Transverse colon (tissue), 4 donors: Measurements from ENCODE around the gene GPR39. TPM values are rescaled to one million over a fixed set of nuclear protein-coding genes. Genes with fewer than 3 reads are reported as not detected.

Source experiments
- DNase-seq: peaks from one replicate; pipeline ENCODE4 v3.0.0-alpha.2; 2019
- H3K27ac ChIP-seq, 4 donors: fragments of 200-600 bp; sonication (generic); 2 replicates each; pipeline ENCODE4 v1.5.1; 2016 to 2018; ENCODE audit warnings: inconsistent platforms in 4 of 4
- H3K27me3 ChIP-seq: fragments of 200-600 bp; sonication (generic); 2 replicates; pipeline ENCODE4 v1.5.1; 2017; ENCODE audit warnings: inconsistent platforms
- H3K36me3 ChIP-seq, 4 donors: fragments of 200-600 bp; sonication (generic); 2 replicates each; pipeline ENCODE4 v1.5.1; 2017 to 2019; ENCODE audit warnings: inconsistent platforms in 4 of 4
- H3K4me1 ChIP-seq, 4 donors: fragments of 200-600 bp; sonication (generic); 2 replicates each; pipeline ENCODE4 v1.5.1; 2017 to 2020; ENCODE audit warnings: inconsistent platforms in 4 of 4
- H3K4me3 ChIP-seq, 4 donors: fragments of 200-600 bp; sonication (generic); 1 replicate in 1 of 4; 2 replicates in 3 of 4; pipeline versions ENCODE4 v1.5.1 to v1.6.1; 2017 to 2019; ENCODE audit warnings: inconsistent platforms in 4 of 4
- H3K9me3 ChIP-seq, 2 donors: fragments of 200-600 bp; sonication (generic); 2 replicates each; pipeline ENCODE4 v1.5.1; 2017 to 2019; ENCODE audit warnings: inconsistent platforms in 2 of 2
- CTCF ChIP-seq, 5 experiments: fragments of 200-600 bp in 3 of 5; fragments of 450-650 bp in 2 of 5; sonication (generic) in 3 of 5; IDR thresholded peaks; 1 replicate in 2 of 5; 2 replicates in 3 of 5; pipeline ENCODE4 v1.5.1; 2016 to 2017; ENCODE audit warnings: antibody characterized with exemption in 5 of 5, inconsistent platforms in 3 of 5, mild to moderate bottlenecking in 2 of 5, moderate library complexity in 1 of 5
- EP300 ChIP-seq: sonication (generic); formaldehyde crosslinking; IDR thresholded peaks from one replicate; pipeline ENCODE4 v1.6.1; 2017; ENCODE audit warnings: antibody characterized with exemption, low read depth
- POLR2A ChIP-seq: fragments of 450-650 bp; IDR thresholded peaks from one replicate; pipeline ENCODE4 v1.6.1; 2016; ENCODE audit warnings: antibody characterized with exemption, mild to moderate bottlenecking, moderate library complexity
- POLR2AphosphoS5 ChIP-seq, 3 donors: sonication (generic); formaldehyde crosslinking; IDR thresholded peaks; one replicate each; pipeline ENCODE4 v1.6.1; 2016; ENCODE audit warnings: antibody characterized with exemption in 3 of 3
- WGBS, 2 donors: methylation state at CpG; one replicate each; pipeline ENCODE4 v1.1.5; 2018; ENCODE audit warnings: low coverage in 1 of 2; 5-methylcytosine and 5-hydroxymethylcytosine counted together
- in situ Hi-C, 4 donors: fragments of 200-750 bp; cut with MboI; loops; one replicate each; pipeline versions ENCODE4 v1.15.0 to v1.15.1; 2017; ENCODE audit warnings: low sequenced_read_pairs in 3 of 4, low pct_ligation_motif_present in 1 of 4, low pct_unique_long_range_greater_than_20kb in 1 of 4
- intact Hi-C: fragments of 100-400 bp; cut with DNase I; formaldehyde crosslinking; loops from one replicate; pipeline ENCODE4 v1.15.1; 2023; ENCODE audit warnings: low total_unique reads
- total RNA-seq, 4 donors: library from RNA; depleted of rRNA; stranded (reverse); fragments of >200 nt; gene quantifications; one replicate each; pipeline ENCODE4 v1.1.0, GENCODE V29; 2016

Gene GPR39
- total RNA-seq, 4 donors from 2014 or later: 26.3 to 85.3 (median 39.6) TPM

GRCh38 chr2:132595186-132595585 is 178.6 kb downstream of the GPR39 start:
- no peak for DNase-seq
- in situ Hi-C loops: no loop called here
- Histone ChIP-seq H3K4me3 (no peak overlapping the region), H3K27ac (no peak overlapping the region), H3K27me3 (no peaks in the 10 kb centered on the region), H3K9me3 (no peaks in the 10 kb centered on the region), H3K36me3 (no peaks in the 10 kb centered on the region), H3K4me1 (no peaks in the 10 kb centered on the region)
- intact Hi-C loops: no loop called here
- TF ChIP-seq EP300: no peak
- no peak for TF ChIP-seq POLR2AphosphoS5 (IDR thresholded peaks at IDR 0.05)
- TF ChIP-seq CTCF (IDR thresholded peaks at IDR 0.05): no peak
- no peak for TF ChIP-seq POLR2A
- WGBS, 2 donors: 86% methylated on average over 6 of the region's 6 CpGs; no CpG with 5 or more reads in 1 of the 2 donors

DNA sequence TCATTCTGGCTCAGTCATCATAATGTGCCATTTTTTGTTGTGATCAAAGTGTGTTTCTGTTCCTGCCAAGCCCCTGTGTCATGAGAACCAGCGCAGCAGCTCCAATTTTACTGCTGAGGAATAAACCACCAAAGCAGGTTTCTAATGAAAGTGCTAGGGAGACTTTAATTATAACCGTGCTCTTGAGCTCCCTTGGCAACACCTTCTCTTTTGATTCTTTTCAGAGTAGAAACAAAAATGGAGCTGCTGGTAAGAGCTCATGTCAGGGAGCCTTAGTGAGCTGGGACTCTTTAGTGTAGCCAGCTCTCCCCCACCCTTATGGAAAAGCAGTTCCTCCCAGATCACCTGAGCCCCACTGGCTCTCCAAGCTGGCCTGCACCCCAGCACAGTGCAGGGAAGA is 179.1 kb downstream of the GPR39 start:
- TF ChIP-seq POLR2A (no peak), EP300 (no peak), POLR2AphosphoS5 (IDR thresholded peaks at IDR 0.05) (no peak), CTCF (IDR thresholded peaks at IDR 0.05) (no peak)
- DNase-seq: no peak
- H3K9me3 ChIP-seq: no peaks in the 10 kb centered on the region
- H3K27me3 ChIP-seq: no peaks in the 10 kb centered on the region
- 87% methylated on average over 2 of the region's 2 CpGs for WGBS, 2 donors
- no peak overlapping the region for H3K4me3 ChIP-seq
- H3K27ac ChIP-seq: no peak overlapping the region
- H3K4me1 ChIP-seq: no peaks in the 10 kb centered on the region
- in situ Hi-C loops: no loop called here
- no peaks in the 10 kb centered on the region for H3K36me3 ChIP-seq
- intact Hi-C loops: no loop called here

GRCh38 chr2:132597166-132597565 is 180.6 kb downstream of the GPR39 start:
- Histone ChIP-seq H3K27me3 (no peaks in the 10 kb centered on the region), H3K4me3 (no peak overlapping the region), H3K9me3 (no peaks in the 10 kb centered on the region), H3K36me3 (no peaks in the 10 kb centered on the region), H3K27ac (no peak overlapping the region), H3K4me1 (no peaks in the 10 kb centered on the region)
- no peak for TF ChIP-seq POLR2A
- no peak for TF ChIP-seq CTCF (IDR thresholded peaks at IDR 0.05)
- no peak for TF ChIP-seq EP300
- no peak for TF ChIP-seq POLR2AphosphoS5 (IDR thresholded peaks at IDR 0.05)
- intact Hi-C loops: no loop called here
- DNase-seq: no peak
- in situ Hi-C loops: no loop called here

- Histone ChIP-seq H3K4me3 (no peak overlapping the region), H3K27me3 (no peaks in the 10 kb centered on the region), H3K27ac (no peak overlapping the region), H3K9me3 (no peaks in the 10 kb centered on the region), H3K4me1 (no peaks in the 10 kb centered on the region), H3K36me3 (no peaks in the 10 kb centered on the region)
- 100% methylated on average over 1 of the region's 1 CpG; no CpG with 5 or more reads in 1 of the 2 donors for WGBS, 2 donors
- TF ChIP-seq POLR2AphosphoS5 (IDR thresholded peaks at IDR 0.05): no peak
- no peak for TF ChIP-seq EP300
- no peak for TF ChIP-seq CTCF (IDR thresholded peaks at IDR 0.05)
- TF ChIP-seq POLR2A: no peak
- in situ Hi-C loops: no loop called here
- DNase-seq: no peak
- intact Hi-C loops: no loop called here
These were observed 181.2 kb downstream of the GPR39 start for GRCh38 chr2:132597831-132598230.
